CD14-positive monocyte (primary cell): ENCODE results near the gene EEF1AKMT3. TPM values are rescaled to one million over a fixed set of nuclear protein-coding genes. Genes with fewer than 3 reads are reported as not detected.

Source experiments
- DNase-seq, 3 donors: peaks; one replicate each; pipeline ENCODE4 v3.0.0-alpha.2; 2011 to 2022
- H2AFZ ChIP-seq: 2 replicates; pipeline ENCODE4 v1.6.0; 2012; ENCODE audit warnings: mild to moderate bottlenecking, low read depth, low read length, inconsistent platforms; ENCODE audit not compliant: insufficient read depth, poor library complexity, severe bottlenecking
- H3K27ac ChIP-seq, 2 donors: 1 replicate in 1 of 2; 2 replicates in 1 of 2; pipeline ENCODE4 v1.5.1; 2012 to 2013; ENCODE audit warnings: low read length in 2 of 2, control low read depth in 1 of 2, inconsistent platforms in 1 of 2, low read depth in 1 of 2, mild to moderate bottlenecking in 1 of 2
- H3K27me3 ChIP-seq, 2 donors: one replicate each; pipeline versions ENCODE4 v1.6.0 to v1.6.1; 2011 to 2013; ENCODE audit warnings: low read length in 2 of 2; ENCODE audit not compliant: control insufficient read depth in 2 of 2, insufficient read depth in 2 of 2
- H3K36me3 ChIP-seq, 2 donors: replicated peaks in 1 of 2; 1 replicate in 1 of 2; 2 replicates in 1 of 2; pipeline versions ENCODE4 v1.5.1 to v1.6.1; 2012 to 2013; ENCODE audit warnings: low read length in 2 of 2, control low read depth in 1 of 2, inconsistent platforms in 1 of 2, mild to moderate bottlenecking in 1 of 2; ENCODE audit not compliant: insufficient read depth in 2 of 2, control insufficient read depth in 1 of 2
- H3K4me1 ChIP-seq, 2 donors: 1 replicate in 1 of 2; 2 replicates in 1 of 2; pipeline versions ENCODE4 v1.5.1 to v1.6.1; 2012 to 2013; ENCODE audit warnings: low read length in 2 of 2, control low read depth in 1 of 2, inconsistent platforms in 1 of 2, mild to moderate bottlenecking in 1 of 2, moderate library complexity in 1 of 2; ENCODE audit not compliant: insufficient read depth in 2 of 2, control insufficient read depth in 1 of 2
- H3K4me2 ChIP-seq: replicated peaks from 2 replicates; pipeline ENCODE3; 2012; ENCODE audit warnings: low read length, moderate library complexity, mild to moderate bottlenecking; ENCODE audit not compliant: poor library complexity, severe bottlenecking; ENCODE audit errors: extremely low read depth
- H3K4me3 ChIP-seq, 3 experiments: fragments of 200-600 bp in 1 of 3; sonication (generic) in 1 of 3; replicated peaks in 1 of 3; 1 replicate in 2 of 3; 2 replicates in 1 of 3; pipeline ENCODE4 v1.5.1; 2011 to 2013; ENCODE audit warnings: low read length in 3 of 3, mild to moderate bottlenecking in 3 of 3, control low read depth in 2 of 3, low read depth in 2 of 3, inconsistent platforms in 1 of 3, moderate library complexity in 1 of 3
- H3K79me2 ChIP-seq: 2 replicates; pipeline ENCODE4 v1.6.0; 2012; ENCODE audit warnings: mild to moderate bottlenecking, control low read depth, inconsistent platforms, low read length, moderate library complexity; ENCODE audit not compliant: insufficient read depth
- H3K9ac ChIP-seq: 2 replicates; pipeline ENCODE4 v1.6.0; 2017; ENCODE audit warnings: low read length, mild to moderate bottlenecking; ENCODE audit not compliant: insufficient read depth, poor library complexity, severe bottlenecking
- H3K9me3 ChIP-seq, 2 donors: replicated peaks in 1 of 2; 1 replicate in 1 of 2; 2 replicates in 1 of 2; pipeline versions ENCODE4 v1.5.1 to v1.6.1; 2012 to 2013; ENCODE audit warnings: low read length in 2 of 2, control low read depth in 1 of 2; ENCODE audit not compliant: control insufficient read depth in 1 of 2, insufficient read depth in 1 of 2
- H4K20me1 ChIP-seq: 2 replicates; pipeline ENCODE4 v1.6.0; 2012; ENCODE audit warnings: mild to moderate bottlenecking, low read length, control low read depth, moderate library complexity; ENCODE audit not compliant: insufficient read depth
- H3K27ac Mint-ChIP-seq, 7 donors: one replicate each; pipeline ENCODE4 v1.8.0; 2020; ENCODE audit warnings: mild to moderate bottlenecking in 7 of 7, mixed read lengths in 7 of 7, moderate library complexity in 6 of 7, inconsistent platforms in 2 of 7
- H3K27me3 Mint-ChIP-seq, 3 donors: one replicate each; pipeline ENCODE4 v1.8.0; 2021 to 2022; ENCODE audit warnings: low read depth in 3 of 3, mild to moderate bottlenecking in 3 of 3, mixed read lengths in 3 of 3, moderate library complexity in 3 of 3, inconsistent platforms in 1 of 3
- H3K36me3 Mint-ChIP-seq, 2 donors: one replicate each; pipeline ENCODE4 v1.8.0; 2020; ENCODE audit warnings: mixed read lengths in 2 of 2, inconsistent platforms in 1 of 2, mild to moderate bottlenecking in 1 of 2
- H3K4me1 Mint-ChIP-seq: one replicate; pipeline ENCODE4 v1.8.0; 2020; ENCODE audit warnings: mild to moderate bottlenecking, mixed read lengths
- H3K4me3 Mint-ChIP-seq, 2 donors: one replicate each; pipeline ENCODE4 v1.8.0; 2020; ENCODE audit warnings: mild to moderate bottlenecking in 2 of 2, mixed read lengths in 2 of 2, moderate library complexity in 1 of 2
- H3K9me3 Mint-ChIP-seq, 7 donors: one replicate each; pipeline ENCODE4 v1.8.0; 2020 to 2022; ENCODE audit warnings: mixed read lengths in 7 of 7, mild to moderate bottlenecking in 6 of 7, moderate library complexity in 6 of 7, inconsistent platforms in 2 of 7
- CTCF ChIP-seq: fragments of 200-600 bp; IDR thresholded peaks from one replicate; pipeline ENCODE4 v1.8.0; 2022; ENCODE audit warnings: antibody characterized with exemption, mild to moderate bottlenecking
- WGBS: methylation state at CpG from one replicate; pipeline ENCODE4 v1.1.5; 2013; ENCODE audit warnings: missing lambda C conversion rate; ENCODE audit not compliant: insufficient coverage; 5-methylcytosine and 5-hydroxymethylcytosine counted together
- intact Hi-C, 2 donors: fragments of 100-400 bp; cut with micrococcal nuclease; formaldehyde crosslinking; loops; one replicate each; pipeline versions ENCODE4 v1.15.0 to v1.15.1; 2023
- polyA plus RNA-seq, 3 donors: library from polyadenylated mRNA; depleted of rRNA in 1 of 3; unstranded in 2 of 3; stranded (reverse) in 1 of 3; fragments of 300-500 nt in 2 of 3; fragments of >200 nt in 1 of 3; fragmentation: Illumina TruSeq in 2 of 3; gene quantifications; 1 replicate in 2 of 3; 2 replicates in 1 of 3; pipeline ENCODE4 v1.2.3, GENCODE V29; 2012 to 2021

EEF1AKMT3 gene
- polyA plus RNA-seq, 3 donors = 3.4 to 4.2 (median 3.4) TPM

DNA sequence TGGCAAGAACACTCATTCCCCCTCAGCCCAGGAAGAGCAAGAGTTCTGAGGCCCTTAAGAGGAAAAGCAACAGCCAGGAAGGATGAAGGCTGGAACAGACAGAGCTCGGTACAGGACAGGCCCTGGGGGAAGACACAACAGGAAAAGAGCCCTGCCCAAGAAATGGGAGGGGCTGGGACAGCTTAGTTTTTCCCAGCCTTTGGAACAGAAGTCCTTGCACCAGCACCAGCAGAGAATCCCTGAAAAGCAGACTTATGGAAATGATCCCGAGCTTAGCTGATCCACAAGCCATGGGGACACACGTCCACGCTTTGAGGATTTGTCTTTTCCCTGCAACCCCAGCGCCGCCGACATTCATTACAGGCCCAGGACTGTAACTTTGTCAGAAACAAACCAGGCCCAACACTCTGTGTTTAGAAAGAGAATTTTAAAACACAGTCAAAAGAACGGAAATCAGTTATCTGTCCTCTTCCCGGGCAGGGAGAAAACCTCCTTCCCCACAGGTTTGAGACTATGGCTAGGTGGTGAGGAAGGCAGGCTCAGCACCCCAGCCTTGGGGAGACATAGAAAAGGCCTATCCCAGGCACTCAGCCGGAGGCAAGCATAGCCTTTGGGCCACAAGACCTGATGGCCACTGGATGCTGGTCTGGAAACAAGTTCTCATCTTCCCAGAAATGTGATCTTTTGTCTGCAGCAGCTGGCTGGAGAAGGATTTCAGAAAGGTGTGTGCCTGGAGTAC lies 50.1 kb downstream of the EEF1AKMT3 start:
- DNase-seq = no peak
- peak overlapping the region in 3 of 7 donors; percentile 2 to 49 (median 13) for H3K27ac Mint-ChIP-seq
- H3K79me2 ChIP-seq = peaks cover 11% of the 10 kb centered on the region
- peak overlapping the region in 1 of 2 donors; percentile 20 for H3K27ac ChIP-seq
- H3K4me3 ChIP-seq = no peak overlapping the region
- intact Hi-C loops = no loop called here
- no peaks in the 10 kb centered on the region for H3K9me3 Mint-ChIP-seq
- peaks cover 0 to 3% (median 1%) of the 10 kb centered on the region in 3 donors for H3K27me3 Mint-ChIP-seq
- 87% methylated on average over 5 of the region's 10 CpGs for WGBS
- no peaks in the 10 kb centered on the region for H3K9me3 ChIP-seq
- H3K9ac ChIP-seq = no peak overlapping the region
- H3K36me3 Mint-ChIP-seq = peaks cover 77 to 90% of the 10 kb centered on the region in 2 donors
- TF ChIP-seq CTCF = no peak
- H3K27me3 ChIP-seq = no peaks in the 10 kb centered on the region
- H3K4me3 Mint-ChIP-seq = no peak overlapping the region
- peaks cover 76 to 83% of the 10 kb centered on the region in 2 donors for H3K36me3 ChIP-seq
- peaks cover 4% of the 10 kb centered on the region in 2 donors for H3K4me1 ChIP-seq
- peaks cover 12% of the 10 kb centered on the region for H3K4me1 Mint-ChIP-seq
- H4K20me1 ChIP-seq = peaks cover 96% of the 10 kb centered on the region
- H3K4me2 ChIP-seq = no peak overlapping the region
- H2AFZ ChIP-seq = no peak overlapping the region

DNA sequence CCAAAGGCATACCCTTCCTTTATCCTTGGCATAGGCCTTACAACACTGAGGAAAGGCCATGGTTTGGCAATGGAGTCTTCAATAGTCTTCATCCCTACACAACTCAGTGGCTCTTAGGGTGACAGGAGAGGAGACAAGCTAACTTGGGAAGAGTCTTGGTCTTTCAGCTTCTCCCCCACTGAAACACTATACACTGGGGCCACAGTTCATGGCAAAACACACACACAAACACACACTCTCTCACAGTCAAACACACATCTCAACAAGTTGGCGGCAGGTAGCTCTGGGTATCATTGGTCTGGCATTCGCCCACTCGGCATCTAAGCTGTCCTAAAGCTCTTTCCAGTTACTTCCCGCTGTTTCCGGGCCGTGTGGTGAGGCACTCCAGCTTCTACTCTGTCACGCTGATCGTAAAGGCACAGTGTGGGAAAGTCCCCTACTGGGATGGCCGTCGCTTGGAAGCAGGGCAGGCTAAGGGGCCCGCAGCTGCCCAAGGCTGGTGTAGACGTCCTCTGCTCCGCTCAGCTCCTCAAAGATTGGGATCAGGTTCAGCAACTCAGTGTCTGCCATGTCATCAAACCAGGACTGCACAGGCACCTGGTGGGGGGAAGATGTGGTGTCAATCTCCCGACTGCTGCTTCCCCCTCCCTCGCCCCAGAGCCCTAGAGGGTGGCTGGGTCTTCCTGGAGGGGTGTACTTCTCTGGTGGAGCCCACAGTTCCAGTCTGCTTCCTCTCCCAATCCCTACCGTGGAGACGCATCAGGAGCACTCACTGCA lies 50.9 kb downstream of the EEF1AKMT3 start:
- Histone ChIP-seq H3K9ac (no peak overlapping the region), H4K20me1 (peaks cover 96% of the 10 kb centered on the region), H2AFZ (no peak overlapping the region), H3K9me3 (no peaks in the 10 kb centered on the region), H3K4me2 (no peak overlapping the region), H3K27me3 (no peaks in the 10 kb centered on the region), H3K36me3 (peaks cover 82 to 90% of the 10 kb centered on the region in 2 donors), H3K4me1 (no peaks in the 10 kb centered on the region), H3K4me3 (no peak overlapping the region), H3K79me2 (peaks cover 16% of the 10 kb centered on the region), H3K27ac (peak overlapping the region in 1 of 2 donors; percentile 20)
- Mint-ChIP-seq H3K27ac (peak overlapping the region in 1 of 7 donors; percentile 2), H3K27me3 (peaks cover 0 to 3% (median 1%) of the 10 kb centered on the region in 3 donors), H3K4me1 (peaks cover 8% of the 10 kb centered on the region), H3K36me3 (peaks cover 82 to 97% of the 10 kb centered on the region in 2 donors), H3K9me3 (no peaks in the 10 kb centered on the region), H3K4me3 (no peak overlapping the region)
- no peak for TF ChIP-seq CTCF
- 98% methylated on average over 13 of the region's 17 CpGs for WGBS
- no peak for DNase-seq
- intact Hi-C loops = no loop called here
